ENCODE data around the gene SLC13A2. TPM values are rescaled to one million over a fixed set of nuclear protein-coding genes. Genes with fewer than 3 reads are reported as not detected.

Gene SLC13A2
- total RNA-seq, 4 donors from 2014 or later, result 0.37 TPM; not detected in 3

GRCh38 chr17:28482551-28483199 lies 9.2 kb downstream of the SLC13A2 start:
- WGBS, 2 donors (ENCODE audit: low coverage in 1 of 2), result 64 to 70% methylated on average over 4 to 5 of the region's 10 CpGs
- Histone ChIP-seq H3K27me3 (peaks cover 15% of the 10 kb centered on the region), H3K27ac (no peak overlapping the region), H3K9me3 (no peaks in the 10 kb centered on the region), H3K4me1 (no peaks in the 10 kb centered on the region), H3K36me3 (no peaks in the 10 kb centered on the region), H3K4me3 (no peak overlapping the region)
- TF ChIP-seq CTCF (IDR thresholded peaks at IDR 0.05) (no peak), POLR2A (IDR thresholded peaks at IDR 0.05) (no peak), POLR2AphosphoS5 (IDR thresholded peaks at IDR 0.05) (no peak), EP300 (IDR thresholded peaks at IDR 0.05) (no peak)
- no peak for ATAC-seq

GRCh38 chr17:28484296-28484695 lies 10.9 kb downstream of the SLC13A2 start:
- 54 to 80% methylated on average over 1 to 2 of the region's 2 CpGs for WGBS, 2 donors (ENCODE audit: low coverage in 1 of 2)

GRCh38 chr17:28485049-28485448 lies 11.6 kb downstream of the SLC13A2 start:
- H3K36me3 ChIP-seq, result no peaks in the 10 kb centered on the region
- no peak overlapping the region for H3K27ac ChIP-seq
- 60% methylated on average over 2 of the region's 3 CpGs; no CpG with 5 or more reads in 1 of the 2 donors for WGBS, 2 donors (ENCODE audit: low coverage in 1 of 2)
- no peak overlapping the region for H3K4me3 ChIP-seq
- H3K9me3 ChIP-seq, result no peaks in the 10 kb centered on the region
- TF ChIP-seq CTCF (IDR thresholded peaks at IDR 0.05) (no peak), EP300 (IDR thresholded peaks at IDR 0.05) (no peak), POLR2AphosphoS5 (IDR thresholded peaks at IDR 0.05) (no peak), POLR2A (IDR thresholded peaks at IDR 0.05) (no peak)
- peaks cover 21% of the 10 kb centered on the region for H3K27me3 ChIP-seq
- ATAC-seq, result no peak
- no peaks in the 10 kb centered on the region for H3K4me1 ChIP-seq

More at GRCh38 chr17:28484296-28484695, 10.9 kb downstream of the SLC13A2 start:
- Histone ChIP-seq H3K4me3 (no peak overlapping the region), H3K4me1 (no peaks in the 10 kb centered on the region), H3K27ac (no peak overlapping the region), H3K9me3 (no peaks in the 10 kb centered on the region), H3K36me3 (no peaks in the 10 kb centered on the region), H3K27me3 (peaks cover 21% of the 10 kb centered on the region)
- TF ChIP-seq POLR2AphosphoS5 (IDR thresholded peaks at IDR 0.05) (no peak), CTCF (IDR thresholded peaks at IDR 0.05) (no peak), POLR2A (IDR thresholded peaks at IDR 0.05) (no peak)
- ATAC-seq, result no peak

GRCh38 chr17:28487881-28488532 lies 14.6 kb downstream of the SLC13A2 start:
- ATAC-seq, result no peak
- Histone ChIP-seq H3K27me3 (peaks cover 31% of the 10 kb centered on the region), H3K4me3 (no peak overlapping the region), H3K36me3 (no peaks in the 10 kb centered on the region), H3K27ac (no peak overlapping the region), H3K4me1 (no peaks in the 10 kb centered on the region), H3K9me3 (no peaks in the 10 kb centered on the region)
- TF ChIP-seq POLR2A (IDR thresholded peaks at IDR 0.05) (no peak), POLR2AphosphoS5 (IDR thresholded peaks at IDR 0.05) (no peak), CTCF (IDR thresholded peaks at IDR 0.05) (no peak), EP300 (IDR thresholded peaks at IDR 0.05) (no peak)
- WGBS, 2 donors (ENCODE audit: low coverage in 1 of 2), result 58 to 59% methylated on average over 2 to 5 of the region's 5 CpGs

All from gastroesophageal sphincter (tissue), 4 donors.